HCT116 (cell line): ENCODE data around the gene LCN15. TPM values are rescaled to one million over a fixed set of nuclear protein-coding genes. Genes with fewer than 3 reads are reported as not detected.
A peak's percentile ranks its signal among the peaks of the same experiment; 100 is the strongest.
"Not testable (repeated sequence)": the region's sequence is repeated elsewhere in the genome, so short reads cannot be mapped to it uniquely, and the experiment has no call there.

ENCODE experiments used
- ATAC-seq: fragments of 200-7000 bp; cut with Tn5 transposase; 2 replicates; pipeline ENCODE4 v1.9.1; 2020; ENCODE audit warnings: mild to moderate bottlenecking, moderate library complexity
- BruUV-seq: library from RNA; stranded (reverse); fragments of 400-500 nt; replicated peaks from 2 replicates; lab custom pipeline; 2021; lab: Mats Ljungman, UMichigan
- CTCF ChIA-PET: fragments of 300-600 bp; sonication (Branson Sonifier 250); formaldehyde crosslinking; loops from one replicate; lab custom pipeline; 2021; ENCODE audit warnings: antibody characterized with exemption; lab: Charles Lee
- POLR2A ChIA-PET: fragments of 300-600, 350-600 bp; sonication (Branson Sonifier 250); formaldehyde crosslinking; loops from one replicate; lab custom pipeline; 2021; ENCODE audit warnings: antibody characterized with exemption; lab: Charles Lee
- RAD21 ChIA-PET, 2 experiments: fragments of 300-600 bp; sonication (Branson Sonifier 250); formaldehyde crosslinking; loops; one replicate each; lab custom pipeline; 2023; ENCODE audit warnings: low total read pairs in 2 of 2; ENCODE audit not compliant: uncharacterized antibody in 2 of 2, unreplicated experiment in 2 of 2, low non-redundant PET in 1 of 2; lab: Charles Lee
- DNase-seq: peaks from one replicate; pipeline ENCODE4 v3.0.0-alpha.2; 2010; ENCODE audit warnings: low read depth, low spot score
- H2AFZ ChIP-seq: fragments of 200-600 bp; shearing (Covaris generic), sonication (generic); 2 replicates; pipeline ENCODE4 v1.6.1; 2017; ENCODE audit warnings: low read depth, mixed run types, mixed read lengths, antibody characterized with exemption, low read length; ENCODE audit not compliant: poor library complexity, severe bottlenecking
- H3K27ac ChIP-seq: 2 replicates; pipeline ENCODE4 v1.5.1; 2012; ENCODE audit warnings: low read depth, low read length
- H3K27me3 ChIP-seq: fragments of 200-600 bp; sonication (generic); 2 replicates; pipeline ENCODE4 v1.6.1; 2016; ENCODE audit warnings: mixed run types, low read length, mixed read lengths; ENCODE audit not compliant: insufficient read depth
- H3K36me3 ChIP-seq, 2 experiments: fragments of 200-500 bp in 1 of 2; fragments of 200-600 bp in 1 of 2; sonication (Bioruptor generic) in 1 of 2; sonication (generic) in 1 of 2; 2 replicates each; pipeline versions ENCODE4 v1.5.1 to v1.6.1; 2014 to 2016; ENCODE audit warnings: low read length in 2 of 2, inconsistent platforms in 1 of 2, mixed read lengths in 1 of 2, mixed run types in 1 of 2; ENCODE audit not compliant: insufficient read depth in 2 of 2, control insufficient read depth in 1 of 2
- H3K4me1 ChIP-seq, 2 experiments: fragments of 200-600 bp in 1 of 2; sonication (generic) in 1 of 2; 2 replicates each; pipeline versions ENCODE4 v1.5.1 to v1.6.1; 2012 to 2017; ENCODE audit warnings: low read length in 2 of 2, inconsistent platforms in 1 of 2, mild to moderate bottlenecking in 1 of 2, mixed read lengths in 1 of 2, mixed run types in 1 of 2, moderate library complexity in 1 of 2; ENCODE audit not compliant: insufficient read depth in 2 of 2, control insufficient read depth in 1 of 2
- H3K4me2 ChIP-seq: fragments of 200-600 bp; sonication (generic); 2 replicates; pipeline ENCODE4 v1.6.1; 2017; ENCODE audit warnings: mixed run types, low read length, mixed read lengths
- H3K4me3 ChIP-seq, 2 experiments: fragments of 200-600 bp in 1 of 2; sonication (generic) in 1 of 2; replicated peaks in 1 of 2; 2 replicates each; pipeline ENCODE4 v1.5.1; 2011 to 2016; ENCODE audit warnings: low read length in 2 of 2, control low read depth in 1 of 2, low read depth in 1 of 2, mild to moderate bottlenecking in 1 of 2, mixed read lengths in 1 of 2, mixed run types in 1 of 2
- H3K79me2 ChIP-seq: fragments of 200-600 bp; sonication (generic); 2 replicates; pipeline ENCODE4 v1.6.1; 2017; ENCODE audit warnings: mild to moderate bottlenecking, mixed run types, low read length, moderate library complexity, mixed read lengths; ENCODE audit not compliant: insufficient read depth
- H3K9ac ChIP-seq: fragments of 200-600 bp; sonication (generic); 2 replicates; pipeline ENCODE4 v1.6.1; 2016; ENCODE audit warnings: low read length, mixed read lengths
- H3K9me2 ChIP-seq: fragments of 200-600 bp; sonication (generic), shearing (Covaris generic); 2 replicates; pipeline ENCODE4 v1.6.1; 2017; ENCODE audit warnings: mixed run types, mild to moderate bottlenecking, moderate library complexity; ENCODE audit not compliant: insufficient read depth
- H3K9me3 ChIP-seq, 2 experiments: fragments of 200-500 bp in 1 of 2; fragments of 200-600 bp in 1 of 2; sonication (Bioruptor generic) in 1 of 2; sonication (generic) in 1 of 2; 2 replicates each; pipeline ENCODE4 v1.6.1; 2014 to 2017; ENCODE audit warnings: low read length in 2 of 2, mixed read lengths in 2 of 2, inconsistent platforms in 1 of 2, low read depth in 1 of 2, mild to moderate bottlenecking in 1 of 2, mixed run types in 1 of 2, moderate library complexity in 1 of 2; ENCODE audit not compliant: control insufficient read depth in 1 of 2, insufficient read depth in 1 of 2
- H4K20me1 ChIP-seq: fragments of 200-600 bp; sonication (generic), shearing (Covaris generic); 2 replicates; pipeline ENCODE4 v1.6.1; 2017; ENCODE audit warnings: mixed run types, mild to moderate bottlenecking, moderate library complexity; ENCODE audit not compliant: insufficient read depth
- CBX3 ChIP-seq: IDR thresholded peaks from 2 replicates; pipeline ENCODE4 v1.6.1; 2012; ENCODE audit warnings: low read depth
- CTCF ChIP-seq, 3 experiments: fragments of 200-600 bp in 1 of 3; sonication (generic) in 1 of 3; IDR thresholded peaks in 2 of 3; conservative IDR thresholded peaks in 1 of 3; 2 replicates each; pipeline ENCODE4 v1.5.1; 2012 to 2017; ENCODE audit warnings: low read depth in 2 of 3, low read length in 2 of 3, antibody characterized with exemption in 1 of 3, borderline replicate concordance in 1 of 3, control low read depth in 1 of 3, mild to moderate bottlenecking in 1 of 3, mixed read lengths in 1 of 3, mixed run types in 1 of 3, moderate library complexity in 1 of 3; ENCODE audit not compliant: insufficient read depth in 1 of 3
- FOSL1 ChIP-seq: IDR thresholded peaks from 2 replicates; pipeline ENCODE4 v1.6.1; 2012; ENCODE audit warnings: low read depth
- JUND ChIP-seq: IDR thresholded peaks from 2 replicates; pipeline ENCODE4 v1.6.1; 2012
- MAX ChIP-seq: IDR thresholded peaks from 2 replicates; pipeline ENCODE4 v1.6.1; 2012
- POLR2A ChIP-seq: IDR thresholded peaks from 2 replicates; pipeline ENCODE4 v1.7.0; 2011; ENCODE audit warnings: borderline replicate concordance; ENCODE audit not compliant: insufficient read depth, insufficient read length; ENCODE audit errors: extremely low read depth
- REST ChIP-seq: IDR thresholded peaks from 2 replicates; pipeline ENCODE4 v1.6.1; 2012; ENCODE audit warnings: low read depth
- YY1 ChIP-seq: IDR thresholded peaks from 2 replicates; pipeline ENCODE4 v1.6.1; 2011; ENCODE audit warnings: low read length, low read depth, moderate library complexity, mild to moderate bottlenecking; ENCODE audit not compliant: insufficient replicate concordance; ENCODE audit errors: extremely low read depth
- intact Hi-C: fragments of 100-400 bp; cut with micrococcal nuclease; formaldehyde crosslinking; loops from 2 replicates; pipeline ENCODE4 v1.10.0; 2022
- total RNA-seq: library from RNA; stranded (reverse); gene quantifications from one replicate; pipeline ENCODE4 v1.2.1, GENCODE V29; 2021; ENCODE audit not compliant: unreplicated experiment

The LCN15 gene
- total RNA-seq, 1 experiment from 2014 or later = 0.76 TPM

GRCh38 chr9:136787690-136788400 lies 23.5 kb upstream of the LCN15 start:
- Histone ChIP-seq H4K20me1 (no peaks in the 10 kb centered on the region), H3K9me3 (no peaks in the 10 kb centered on the region), H2AFZ (peak overlapping the region; percentile 98), H3K36me3 (no peaks in the 10 kb centered on the region; a peak in 1 of 4 replicates), H3K4me1 (peaks cover 16 to 40% of the 10 kb centered on the region in 2 experiments; a peak in 3 of 4 replicates), H3K9me2 (no peaks in the 10 kb centered on the region), H3K27ac (no peak overlapping the region), H3K27me3 (no peaks in the 10 kb centered on the region), H3K4me2 (peak overlapping the region; percentile 69), H3K4me3 (peak overlapping the region in 1 of 2 experiments; percentile 27; a peak in 3 of 4 replicates), H3K79me2 (peaks cover 10% of the 10 kb centered on the region; the same call in 1 of the 2 replicates), H3K9ac (no peak overlapping the region)
- ATAC-seq (no peak), DNase-seq (no peak)
- ChIA-PET RAD21 (no interaction called here), CTCF (interaction anchor here (1.7 to 2.0 kb wide), 2 partner anchors 247 to 259 kb away, joined by 4 to 11 read pairs; no protein-coding TSS in a partner anchor), POLR2A (no interaction called here)
- intact Hi-C loops = loop anchor here (1.0 to 10.0 kb wide), 4 partner anchors 154 to 437 kb away; partner anchors contain the start of genes CYSRT1, FBXW5, NPDC1 and RNF208
- TF ChIP-seq CBX3 (no peak), JUND (no peak), CTCF (IDR thresholded peaks at IDR 0.05 in 2 of 3, conservative IDR thresholded peaks at IDR 0.05 in 1 of 3; ENCODE audit: borderline replicate concordance in 1 of 3, insufficient read depth in 1 of 3, low read depth in 2 of 3, low read length in 2 of 3) (peak in 2 of 3 experiments; percentile 63 to 85; a peak in 4 of 6 replicates), MAX (no peak), FOSL1 (no peak), YY1 (no peak), REST (no peak), POLR2A (no peak)
- BruUV-seq = no TSS peak

- H3K9me2 ChIP-seq, H3K4me3 ChIP-seq, H3K79me2 ChIP-seq, H3K36me3 ChIP-seq, ATAC-seq, H3K27ac ChIP-seq, H3K9me3 ChIP-seq, H3K27me3 ChIP-seq, POLR2A ChIA-PET, H4K20me1 ChIP-seq, H3K9ac ChIP-seq, BruUV-seq, DNase-seq: not testable (repeated sequence)
- H2AFZ ChIP-seq = peak overlapping the region; percentile 98
- peaks cover 10 to 32% of the 10 kb centered on the region in 2 experiments; a peak in 3 of 4 replicates for H3K4me1 ChIP-seq
- ChIA-PET CTCF (interaction anchor here (1.4 to 2.0 kb wide), 2 partner anchors 248 to 260 kb away, joined by 4 read pairs; no protein-coding TSS in a partner anchor), RAD21 (interaction anchor here in 1 of 2 experiments (0.6 kb wide), 1 partner anchor 13 kb away, joined by 3 read pairs; no protein-coding TSS in a partner anchor)
- intact Hi-C loops = loop anchor here (1.0 to 10.0 kb wide), 4 partner anchors 155 to 438 kb away; partner anchors contain the start of genes CYSRT1, FBXW5, NPDC1 and RNF208
- H3K4me2 ChIP-seq = peak overlapping the region; percentile 69; the same call in 1 of the 2 replicates
These were observed 22.7 kb upstream of the LCN15 start for GRCh38 chr9:136786983-136787382.
